GM12878 (cell line): Measurements from ENCODE around the gene TMBIM1. TPM values are rescaled to one million over a fixed set of nuclear protein-coding genes. Genes with fewer than 3 reads are reported as not detected.

Experiments used
- ATAC-seq: fragments of 200-7000 bp; cut with Tn5 transposase; 3 replicates; pipeline ENCODE4 v1.9.1; 2020; ENCODE audit warnings: mild to moderate bottlenecking, moderate library complexity
- BruUV-seq: library from RNA; stranded (reverse); fragments of 400-500 nt; replicated peaks from 2 replicates; lab custom pipeline; 2021; lab: Mats Ljungman, UMichigan
- CTCF ChIA-PET: fragments of 300-600 bp; sonication (Branson Sonifier 250); formaldehyde crosslinking; extraction: SDS; loops from one replicate; lab custom pipeline; 2021; ENCODE audit warnings: inconsistent platforms; lab: Yijun Ruan, JAX
- POLR2A ChIA-PET: fragments of 350-600 bp; formaldehyde crosslinking; extraction: SDS; loops from one replicate; lab custom pipeline; 2021; ENCODE audit warnings: inconsistent platforms; lab: Charles Lee
- RAD21 ChIA-PET: fragments of 300-600 bp; sonication (Branson Sonifier 250); formaldehyde crosslinking; loops from one replicate; lab custom pipeline; 2023; ENCODE audit warnings: antibody characterized with exemption; ENCODE audit not compliant: unreplicated experiment; lab: Charles Lee
- SMC1A ChIA-PET: fragments of 300-600 bp; sonication (Branson Sonifier 250); formaldehyde crosslinking; loops from one replicate; lab custom pipeline; 2023; ENCODE audit not compliant: unreplicated experiment, uncharacterized antibody; lab: Charles Lee
- DNase-seq: peaks from one replicate; pipeline ENCODE4 v3.0.0-alpha.2; 2011; ENCODE audit warnings: low read depth, low spot score
- FAIRE-seq: peaks from 3 replicates; lab custom pipeline; 2011; peaks lifted over from hg19 to GRCh38; lab: Jason Lieb, UNC
- H2AFZ ChIP-seq: 2 replicates; pipeline ENCODE4 v1.6.0; 2011; ENCODE audit warnings: low read depth, low read length, control low read depth; ENCODE audit not compliant: control insufficient read depth
- H3K27ac ChIP-seq: 2 replicates; pipeline ENCODE4 v1.5.1; 2011; ENCODE audit warnings: control low read depth; ENCODE audit not compliant: control insufficient read depth, insufficient read depth
- H3K27me3 ChIP-seq, 2 experiments: replicated peaks in 1 of 2; 2 replicates each; pipeline versions ENCODE4 v1.6.0 to v1.6.1; 2011; ENCODE audit warnings: low read length in 1 of 2; ENCODE audit not compliant: control insufficient read depth in 2 of 2, insufficient read depth in 2 of 2
- H3K36me3 ChIP-seq, 2 experiments: 2 replicates each; pipeline ENCODE4 v1.5.1; 2011; ENCODE audit warnings: low read length in 1 of 2; ENCODE audit not compliant: control insufficient read depth in 2 of 2, insufficient read depth in 2 of 2
- H3K4me1 ChIP-seq: 2 replicates; pipeline ENCODE4 v1.6.1; 2011; ENCODE audit warnings: mild to moderate bottlenecking, low read length, moderate library complexity, mixed read lengths; ENCODE audit not compliant: control insufficient read depth, insufficient read depth
- H3K4me2 ChIP-seq: 2 replicates; pipeline ENCODE4 v1.6.0; 2011; ENCODE audit warnings: control low read depth; ENCODE audit not compliant: control insufficient read depth, insufficient read depth
- H3K4me3 ChIP-seq: fragments of 200-600 bp; sonication (generic); 2 replicates; pipeline ENCODE4 v1.5.1; 2016
- H3K79me2 ChIP-seq: 2 replicates; pipeline ENCODE4 v1.6.0; 2011; ENCODE audit warnings: low read length; ENCODE audit not compliant: control insufficient read depth, insufficient read depth
- H3K9ac ChIP-seq: 2 replicates; pipeline ENCODE4 v1.8.0; 2011; ENCODE audit warnings: low read length, control low read depth, mixed read lengths; ENCODE audit not compliant: control insufficient read depth, insufficient read depth
- H3K9me3 ChIP-seq: replicated peaks from 3 replicates; pipeline ENCODE4 v1.5.1; 2011; ENCODE audit warnings: mild to moderate bottlenecking, low read length; ENCODE audit not compliant: control insufficient read depth, insufficient read depth
- H4K20me1 ChIP-seq: 2 replicates; pipeline ENCODE4 v1.6.0; 2011; ENCODE audit not compliant: control insufficient read depth, insufficient read depth
- CEBPB ChIP-seq, 2 experiments: fragments of 150-350 bp in 1 of 2; IDR thresholded peaks; 2 replicates each; pipeline ENCODE4 v1.6.1; 2012 to 2014; ENCODE audit warnings: low read depth in 2 of 2, low read length in 2 of 2, borderline replicate concordance in 1 of 2, inconsistent platforms in 1 of 2
- IRF4 ChIP-seq: IDR thresholded peaks from 2 replicates; pipeline ENCODE4 v1.6.1; 2011; ENCODE audit warnings: low read depth, low read length
- NR2F1 ChIP-seq: fragments of 450-650 bp; conservative IDR thresholded peaks from 2 replicates; pipeline ENCODE4 v1.6.1; 2017; ENCODE audit warnings: mild to moderate bottlenecking
- SMARCA5 ChIP-seq: fragments of 450-650 bp; IDR thresholded peaks from 2 replicates; pipeline ENCODE4 v1.6.1; 2017; ENCODE audit warnings: mild to moderate bottlenecking
- ZNF592 ChIP-seq: fragments of 450-650 bp; IDR thresholded peaks from 2 replicates; pipeline ENCODE4 v1.6.1; 2017; ENCODE audit warnings: mild to moderate bottlenecking, moderate library complexity
- ZZZ3 ChIP-seq: IDR thresholded peaks from 2 replicates; pipeline ENCODE4 v1.6.1; 2011; ENCODE audit warnings: low read depth; ENCODE audit not compliant: control insufficient read depth, insufficient read length
- WGBS: methylation state at CpG from one replicate; pipeline ENCODE4 v1.1.6; 2016; ENCODE audit warnings: low lambda C conversion rate; ENCODE audit not compliant: insufficient replicate concordance, insufficient coverage; ENCODE audit errors: missing lambda C conversion rate; 5-methylcytosine and 5-hydroxymethylcytosine counted together
- in situ Hi-C: fragments of 300-500 bp; cut with MboI; formaldehyde crosslinking; loops from 9 replicates; pipeline ENCODE4 v1.14.3; 2018; ENCODE audit warnings: mixed read lengths
- intact Hi-C: fragments of 100-400 bp; cut with micrococcal nuclease; formaldehyde crosslinking; loops from one replicate; pipeline ENCODE4 v1.14.2; 2022; ENCODE audit not compliant: unreplicated experiment
- polyA plus RNA-seq, 11 experiments: library from polyadenylated mRNA; depleted of rRNA in 4 of 11; unstranded in 6 of 11; stranded (reverse) in 5 of 11; fragments of >200 nt; fragmentation: Nextera tagmentation in 4 of 11; fragmentation: Illumina TruSeq in 1 of 11; extraction: Ambion mirVana in 4 of 11; extraction: Trizol in 1 of 11; gene quantifications; 1 replicate in 1 of 11; 2 replicates in 10 of 11; pipeline versions ENCODE4 v1.2.1 to v1.2.3, GENCODE V29; 2011 to 2016; ENCODE audit warnings: inconsistent platforms in 2 of 11, missing spikeins in 2 of 11, low read depth in 1 of 11
- total RNA-seq, 4 experiments: library from RNA; depleted of rRNA in 3 of 4; stranded (reverse); fragments of >200 nt in 3 of 4; fragmentation: Illumina TruSeq in 1 of 4; extraction: Trizol in 1 of 4; gene quantifications; 2 replicates each; pipeline versions ENCODE4 v1.2.1 to v1.2.3, GENCODE V29; 2013 to 2021
- TF ChIP-seq, protein P1 (sequence below): fragments of 450-650 bp; IDR thresholded peaks from 2 replicates; pipeline ENCODE4 v1.6.1; 2017; ENCODE audit warnings: mild to moderate bottlenecking, moderate library complexity
- TF ChIP-seq, protein P2 (sequence below): fragments of 450-650 bp; formaldehyde crosslinking; IDR thresholded peaks from 2 replicates; pipeline ENCODE4 v1.4.0; 2022; ENCODE audit warnings: mild to moderate bottlenecking, moderate library complexity

Gene TMBIM1
- total and polyA plus RNA-seq, 10 of the 15 experiments (the other 5 are each of a cell fraction or from before 2014, with no cell fraction given) = 6.1 to 38.3 (median 26.2) TPM

DNA sequence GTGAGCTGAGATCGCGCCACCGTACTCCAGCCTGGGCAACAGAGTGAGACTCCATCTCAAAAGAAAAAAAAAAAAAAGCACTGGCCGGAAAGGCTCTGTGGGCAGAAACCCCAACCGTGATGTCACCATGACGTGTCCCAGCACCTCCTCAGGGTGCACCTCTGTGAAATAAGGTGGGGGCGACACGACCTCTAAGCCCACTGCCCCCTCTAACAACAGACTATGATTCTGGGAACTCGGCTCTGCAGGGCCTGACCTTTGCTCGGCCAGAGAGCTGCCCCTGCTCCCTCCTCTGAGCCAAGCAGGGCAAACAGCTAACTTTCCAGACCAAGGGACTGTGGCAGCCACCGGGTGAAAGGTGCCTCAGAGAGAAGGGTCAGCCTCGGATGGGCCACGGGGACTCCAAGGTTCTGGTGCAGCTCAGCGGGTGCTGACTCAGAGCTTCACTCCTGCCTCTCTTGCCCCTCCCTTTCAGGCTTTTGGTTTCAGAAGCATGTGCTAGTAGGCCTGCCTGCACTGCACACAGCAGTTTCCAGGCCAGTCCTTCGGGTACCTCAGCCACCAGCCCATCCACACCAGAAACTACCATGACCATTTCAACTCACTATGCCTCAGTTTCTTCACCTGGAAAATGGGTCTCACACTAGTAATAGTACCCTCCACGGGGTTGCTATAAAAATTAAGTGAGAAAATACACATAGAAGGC lies 8.0 kb downstream of the TMBIM1 start:
- ChIA-PET SMC1A (interaction anchor here (1.0 to 9.5 kb wide), 4 partner anchors 11 to 187 kb away, joined by 3 to 194 read pairs (median 4); partner anchors contain the start of genes AAMP and PNKD), CTCF (interaction anchor here (0.6 to 7.4 kb wide), 8 partner anchors 8 to 624 kb away, joined by 3 to 154 read pairs (median 3); partner anchors contain the start of genes AAMP, CATIP, PNKD and TMBIM1), RAD21 (interaction anchor here (0.5 to 7.2 kb wide), 4 partner anchors 11 to 116 kb away, joined by 3 to 141 read pairs (median 4); partner anchors contain the start of genes AAMP, CTDSP1 and PNKD), POLR2A (interaction anchor here (0.5 to 1.5 kb wide), 6 partner anchors 9 to 110 kb away, joined by 3 to 5 read pairs (median 4); partner anchors contain the start of genes AAMP and PNKD)
- Histone ChIP-seq H3K27me3 (no peaks in the 10 kb centered on the region), H3K4me1 (peaks cover 36% of the 10 kb centered on the region), H3K79me2 (peaks cover 32% of the 10 kb centered on the region), H3K9ac (peak overlapping the region; percentile 71; the same call in 1 of the 2 replicates), H4K20me1 (no peaks in the 10 kb centered on the region), H3K4me3 (no peak overlapping the region; the same call in 1 of the 2 replicates), H3K4me2 (peak overlapping the region; percentile 61), H3K36me3 (peaks cover 0 to 7% of the 10 kb centered on the region in 2 experiments; a peak in 3 of 4 replicates), H2AFZ (peak overlapping the region; percentile 72), H3K27ac (peak overlapping the region; percentile 95), H3K9me3 (no peaks in the 10 kb centered on the region)
- intact Hi-C loops = no loop called here
- WGBS = 1% methylated on average over 13 of the region's 16 CpGs
- FAIRE-seq (peak; percentile 96), DNase-seq (no peak), ATAC-seq (peak; percentile 80)
- in situ Hi-C loops = loop anchor here (25.0 kb wide), 1 partner anchor 103 kb away; the partner anchor contains the start of genes CTDSP1 and SLC11A1
- BruUV-seq = no TSS peak
- peak; percentile 66; the same call in 1 of the 2 replicates for TF ChIP-seq SMARCA5
- TF ChIP-seq, protein P1, sequence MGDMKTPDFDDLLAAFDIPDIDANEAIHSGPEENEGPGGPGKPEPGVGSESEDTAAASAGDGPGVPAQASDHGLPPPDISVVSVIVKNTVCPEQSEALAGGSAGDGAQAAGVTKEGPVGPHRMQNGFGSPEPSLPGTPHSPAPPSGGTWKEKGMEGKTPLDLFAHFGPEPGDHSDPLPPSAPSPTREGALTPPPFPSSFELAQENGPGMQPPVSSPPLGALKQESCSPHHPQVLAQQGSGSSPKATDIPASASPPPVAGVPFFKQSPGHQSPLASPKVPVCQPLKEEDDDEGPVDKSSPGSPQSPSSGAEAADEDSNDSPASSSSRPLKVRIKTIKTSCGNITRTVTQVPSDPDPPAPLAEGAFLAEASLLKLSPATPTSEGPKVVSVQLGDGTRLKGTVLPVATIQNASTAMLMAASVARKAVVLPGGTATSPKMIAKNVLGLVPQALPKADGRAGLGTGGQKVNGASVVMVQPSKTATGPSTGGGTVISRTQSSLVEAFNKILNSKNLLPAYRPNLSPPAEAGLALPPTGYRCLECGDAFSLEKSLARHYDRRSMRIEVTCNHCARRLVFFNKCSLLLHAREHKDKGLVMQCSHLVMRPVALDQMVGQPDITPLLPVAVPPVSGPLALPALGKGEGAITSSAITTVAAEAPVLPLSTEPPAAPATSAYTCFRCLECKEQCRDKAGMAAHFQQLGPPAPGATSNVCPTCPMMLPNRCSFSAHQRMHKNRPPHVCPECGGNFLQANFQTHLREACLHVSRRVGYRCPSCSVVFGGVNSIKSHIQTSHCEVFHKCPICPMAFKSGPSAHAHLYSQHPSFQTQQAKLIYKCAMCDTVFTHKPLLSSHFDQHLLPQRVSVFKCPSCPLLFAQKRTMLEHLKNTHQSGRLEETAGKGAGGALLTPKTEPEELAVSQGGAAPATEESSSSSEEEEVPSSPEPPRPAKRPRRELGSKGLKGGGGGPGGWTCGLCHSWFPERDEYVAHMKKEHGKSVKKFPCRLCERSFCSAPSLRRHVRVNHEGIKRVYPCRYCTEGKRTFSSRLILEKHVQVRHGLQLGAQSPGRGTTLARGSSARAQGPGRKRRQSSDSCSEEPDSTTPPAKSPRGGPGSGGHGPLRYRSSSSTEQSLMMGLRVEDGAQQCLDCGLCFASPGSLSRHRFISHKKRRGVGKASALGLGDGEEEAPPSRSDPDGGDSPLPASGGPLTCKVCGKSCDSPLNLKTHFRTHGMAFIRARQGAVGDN = peak; percentile 60
- TF ChIP-seq, protein P2, sequence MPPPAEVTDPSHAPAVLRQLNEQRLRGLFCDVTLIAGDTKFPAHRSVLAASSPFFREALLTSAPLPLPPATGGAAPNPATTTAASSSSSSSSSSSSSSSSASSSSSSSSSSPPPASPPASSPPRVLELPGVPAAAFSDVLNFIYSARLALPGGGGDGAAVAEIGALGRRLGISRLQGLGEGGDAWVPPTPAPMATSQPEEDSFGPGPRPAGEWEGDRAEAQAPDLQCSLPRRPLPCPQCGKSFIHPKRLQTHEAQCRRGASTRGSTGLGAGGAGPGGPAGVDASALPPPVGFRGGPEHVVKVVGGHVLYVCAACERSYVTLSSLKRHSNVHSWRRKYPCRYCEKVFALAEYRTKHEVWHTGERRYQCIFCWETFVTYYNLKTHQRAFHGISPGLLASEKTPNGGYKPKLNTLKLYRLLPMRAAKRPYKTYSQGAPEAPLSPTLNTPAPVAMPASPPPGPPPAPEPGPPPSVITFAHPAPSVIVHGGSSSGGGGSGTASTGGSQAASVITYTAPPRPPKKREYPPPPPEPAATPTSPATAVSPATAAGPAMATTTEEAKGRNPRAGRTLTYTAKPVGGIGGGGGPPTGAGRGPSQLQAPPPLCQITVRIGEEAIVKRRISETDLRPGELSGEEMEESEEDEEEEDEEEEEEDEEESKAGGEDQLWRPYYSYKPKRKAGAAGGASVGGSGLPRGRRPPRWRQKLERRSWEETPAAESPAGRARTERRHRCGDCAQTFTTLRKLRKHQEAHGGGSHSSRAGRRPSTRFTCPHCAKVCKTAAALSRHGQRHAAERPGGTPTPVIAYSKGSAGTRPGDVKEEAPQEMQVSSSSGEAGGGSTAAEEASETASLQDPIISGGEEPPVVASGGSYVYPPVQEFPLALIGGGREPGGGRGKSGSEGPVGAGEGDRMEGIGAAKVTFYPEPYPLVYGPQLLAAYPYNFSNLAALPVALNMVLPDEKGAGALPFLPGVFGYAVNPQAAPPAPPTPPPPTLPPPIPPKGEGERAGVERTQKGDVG (CRISPR knock-in tag) = no peak
- no peak for TF ChIP-seq CEBPB (IDR thresholded peaks at IDR 0.05; ENCODE audit: borderline replicate concordance in 1 of 2, low read depth in 2 of 2, low read length in 2 of 2)
- TF ChIP-seq ZZZ3 = no peak
- TF ChIP-seq ZNF592 = no peak
- TF ChIP-seq NR2F1 = peak; percentile 62
- TF ChIP-seq IRF4 = peak; percentile 67; the same call in 1 of the 2 replicates
